Cerebellar nuclear complex (tissue), 1 donor: Measurements from ENCODE around the gene ERLEC1.
"Not testable (repeated sequence)": the region's sequence is repeated elsewhere in the genome, so short reads cannot be mapped to it uniquely, and the experiment has no call there.

Source experiments
- DNase-seq, 2 experiments: peaks; one replicate each; lab custom pipeline; 2025; lab: John Stamatoyannopoulos, UW

ERLEC1 gene

DNA sequence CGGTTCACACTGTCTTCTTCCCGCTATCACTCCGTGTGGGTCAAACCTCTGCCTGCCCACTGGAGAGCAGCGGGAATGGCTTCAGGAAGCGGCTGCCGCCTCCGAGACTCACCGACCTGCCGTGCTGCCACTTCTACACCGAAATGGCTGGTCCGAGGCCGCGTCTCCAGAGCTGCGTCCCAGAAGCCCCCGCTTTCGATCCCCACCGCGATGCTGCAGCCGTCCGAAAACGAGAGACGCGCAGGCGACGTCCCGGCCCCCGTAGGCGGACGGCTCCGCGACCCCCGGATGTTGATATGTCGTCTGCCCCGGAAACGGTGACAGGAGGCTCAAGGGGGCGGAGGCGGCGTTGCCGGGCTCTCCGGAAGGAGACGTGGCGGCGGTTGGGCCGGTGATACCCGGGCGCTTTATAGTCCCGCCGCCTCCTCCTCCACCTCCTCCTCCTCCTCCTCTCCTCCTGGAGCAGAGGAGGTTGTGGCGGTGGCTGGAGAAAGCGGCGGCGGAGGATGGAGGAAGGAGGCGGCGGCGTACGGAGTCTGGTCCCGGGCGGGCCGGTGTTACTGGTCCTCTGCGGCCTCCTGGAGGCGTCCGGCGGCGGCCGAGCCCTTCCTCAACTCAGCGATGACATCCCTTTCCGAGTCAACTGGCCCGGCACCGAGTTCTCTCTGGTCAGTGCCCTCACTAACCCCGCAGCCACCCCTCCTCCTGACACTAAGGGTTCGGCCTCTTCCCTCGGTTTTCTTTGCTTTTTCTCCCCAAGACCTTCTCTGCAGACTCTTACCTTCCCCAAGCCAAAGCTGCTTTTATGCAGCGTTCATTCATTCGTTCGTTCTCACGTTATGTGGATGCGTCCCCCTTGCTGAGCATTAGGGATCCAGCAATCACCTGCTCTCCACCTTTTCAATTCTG lies at the start of gene ERLEC1, which contains the start of gene ASB3:
ERLEC1 (plus strand) TSS at position 340 of the 909 bp plus-strand sequence; CDS start at position 507, 167 bp downstream.
ASB3 (minus strand) TSS at position 249 of the 909 bp plus-strand sequence. CDS start 21,381 bp downstream, outside the sequence.
- peak in 1 of 2 experiments; percentile 54 for DNase-seq

GRCh38 chr2:53737091-53737490 lies 49.8 kb upstream of the ERLEC1 start:
- DNase-seq: no peak

DNA sequence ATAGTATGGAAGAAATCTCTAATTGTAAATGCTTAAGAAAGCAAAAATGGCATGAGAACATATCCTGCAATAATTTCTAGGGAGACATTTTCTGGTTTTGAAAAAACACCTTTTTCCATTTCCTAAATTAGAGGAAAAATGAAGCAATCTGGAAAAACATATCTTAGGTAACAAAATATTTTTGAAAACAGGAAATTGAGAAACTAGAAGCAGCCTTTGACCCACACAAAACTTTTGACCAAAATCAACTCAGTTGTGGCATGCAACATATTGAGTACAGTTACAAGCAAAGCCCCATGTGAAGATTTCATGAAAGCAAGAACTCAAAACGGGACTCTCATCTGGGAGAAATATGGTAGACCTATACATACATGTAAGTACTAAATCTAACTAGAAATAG lies 47.8 kb upstream of the ERLEC1 start:
- DNase-seq: no peak

GRCh38 chr2:53740170-53740569 lies 46.7 kb upstream of the ERLEC1 start:
- no peak for DNase-seq

DNA sequence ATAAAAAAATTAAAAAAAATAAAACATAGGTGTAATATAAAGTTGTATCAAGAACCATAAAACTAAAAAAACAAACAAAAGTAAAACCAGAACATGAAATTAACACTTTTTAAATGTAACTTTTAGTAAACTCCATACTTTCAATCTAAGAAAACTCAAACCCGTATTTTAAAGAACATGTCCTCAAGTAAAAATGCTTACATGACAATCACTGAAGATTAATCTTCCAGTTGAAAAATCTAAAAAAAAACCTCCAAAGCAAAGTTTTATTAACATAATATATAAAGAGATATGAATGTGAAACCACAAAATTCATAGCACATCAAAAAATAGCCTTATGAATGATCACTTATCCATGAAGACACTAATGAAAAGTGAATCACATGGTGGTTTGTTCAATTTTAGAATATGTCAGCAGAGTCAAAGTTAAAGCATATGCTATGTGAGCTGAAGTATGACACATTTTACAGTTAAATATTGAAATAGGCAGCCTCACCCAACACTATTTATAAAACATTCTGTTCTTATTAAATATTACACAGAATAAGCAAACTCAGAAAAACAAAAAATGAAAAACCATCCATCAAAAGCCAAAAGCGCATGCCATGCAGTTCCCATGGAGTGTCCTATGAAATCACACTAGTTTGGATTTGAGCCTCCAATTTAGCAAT lies 42.3 kb upstream of the ERLEC1 start:
- no peak for DNase-seq

GRCh38 chr2:53750041-53750768 lies 36.6 kb upstream of the ERLEC1 start:
- DNase-seq: no peak

DNA sequence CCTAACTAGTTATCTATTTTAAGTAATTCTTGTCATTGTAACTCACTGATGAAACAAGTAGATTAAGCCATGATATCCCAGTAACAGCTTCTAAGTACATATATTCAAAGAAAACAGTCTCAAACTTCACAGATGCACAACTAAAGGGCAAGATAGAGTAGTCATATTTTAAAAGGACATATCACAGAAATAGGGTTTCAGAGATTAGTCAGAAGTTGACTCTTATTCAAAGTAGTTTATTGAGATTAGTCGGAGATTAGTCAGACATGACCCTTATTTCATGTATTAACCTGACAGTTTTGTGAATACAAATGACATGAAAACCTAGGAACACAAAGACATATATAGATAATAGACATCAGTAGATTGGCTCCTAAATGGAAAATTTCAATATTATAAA lies 35.1 kb upstream of the ERLEC1 start:
- no peak for DNase-seq

DNA sequence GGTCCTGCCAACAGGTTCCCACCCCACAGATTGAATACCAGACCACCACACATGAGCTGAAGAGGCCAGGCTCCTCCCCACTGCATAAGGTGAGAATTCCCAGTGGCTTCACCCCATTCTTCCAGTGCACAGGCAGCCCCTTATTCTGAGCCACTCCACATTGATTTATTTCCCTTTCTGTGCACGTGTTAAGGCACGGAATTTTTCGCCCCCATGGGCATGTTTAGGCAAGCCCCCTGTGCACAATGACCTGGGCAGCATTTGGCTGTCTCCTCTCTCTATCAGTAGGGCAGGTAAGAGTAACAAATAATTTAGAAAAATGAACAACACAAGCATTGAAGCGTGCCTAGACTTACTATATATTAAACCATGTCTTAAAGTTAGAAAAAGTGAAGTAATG lies 34.5 kb upstream of the ERLEC1 start:
- DNase-seq: no peak

DNA sequence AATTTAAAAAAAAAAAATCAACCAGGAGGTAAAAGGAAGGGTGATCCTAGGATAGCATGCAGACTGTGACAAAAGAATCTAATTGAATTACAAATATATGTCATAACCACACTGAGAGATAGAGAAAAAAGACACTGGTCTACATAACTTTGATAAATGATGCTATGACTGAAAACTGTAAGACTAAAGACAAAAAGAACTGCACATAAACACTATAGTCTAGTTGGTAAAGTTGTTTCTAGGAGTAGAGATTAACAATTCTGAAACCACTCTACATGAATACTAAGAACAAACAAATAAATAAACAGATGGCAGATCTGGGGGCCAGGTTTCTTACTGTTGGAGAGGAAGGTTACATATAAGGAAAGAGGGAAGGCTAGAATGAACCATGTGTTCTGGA lies 33.8 kb upstream of the ERLEC1 start:
- DNase-seq: no peak

DNA sequence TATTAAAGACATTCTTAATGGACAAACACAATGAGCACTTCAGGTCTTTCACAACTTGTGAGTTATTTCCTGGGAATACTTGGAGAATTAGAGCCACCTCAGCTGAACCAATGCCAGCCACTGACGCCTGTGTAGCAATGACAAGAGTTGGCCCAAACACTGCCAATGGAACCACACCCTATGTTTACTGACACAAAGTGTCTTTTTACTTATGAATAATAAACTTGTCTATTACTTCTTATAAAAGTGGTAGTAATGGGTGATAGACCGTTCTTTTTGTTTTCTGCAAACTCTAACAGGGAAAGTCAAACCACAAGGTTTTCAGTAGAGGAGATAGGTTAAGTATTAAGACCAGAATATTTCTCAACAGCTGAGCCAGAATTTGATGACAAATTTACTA lies 31.7 kb upstream of the ERLEC1 start:
- no peak for DNase-seq

DNA sequence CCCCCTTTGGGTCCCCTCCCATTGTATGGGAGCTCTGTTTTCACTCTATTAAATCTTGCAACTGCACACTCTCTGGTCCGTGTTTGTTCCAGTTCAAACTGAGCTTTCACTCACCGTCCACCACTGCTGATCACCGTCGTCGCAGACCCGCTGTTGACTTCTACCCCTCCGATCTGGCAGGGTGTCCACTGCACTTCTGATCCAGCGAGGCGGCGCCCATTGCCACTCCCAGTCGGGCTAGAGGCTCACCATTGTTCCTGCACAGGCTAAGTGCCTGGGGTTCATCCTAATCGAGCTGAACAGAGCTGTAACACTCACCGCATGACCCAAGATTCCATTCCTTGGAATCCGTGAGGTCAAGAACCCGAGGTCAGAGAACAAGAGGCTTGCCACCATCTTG lies 30.2 kb upstream of the ERLEC1 start:
- no peak for DNase-seq

GRCh38 chr2:53757206-53757605 lies 29.6 kb upstream of the ERLEC1 start:
- DNase-seq: not testable (repeated sequence)

DNA sequence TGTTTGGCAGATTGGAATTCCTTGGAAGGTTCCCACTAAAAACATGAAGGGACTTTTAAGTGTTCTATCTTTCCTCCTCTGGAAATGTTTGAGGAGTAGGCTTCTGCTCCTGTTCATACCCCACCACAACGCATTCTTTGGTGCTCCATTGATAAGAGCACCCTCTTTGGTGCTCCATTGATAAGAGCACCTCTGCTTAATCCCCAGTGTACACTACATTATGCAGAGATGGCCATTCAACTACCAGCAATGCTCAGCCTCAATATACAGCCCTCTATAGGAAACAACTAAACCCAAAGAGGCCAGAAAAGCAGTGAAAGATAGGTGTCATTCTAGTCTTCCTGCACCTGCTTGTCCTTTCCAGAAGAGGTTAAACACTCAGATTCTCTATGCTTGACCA lies 21.1 kb upstream of the ERLEC1 start:
- no peak for DNase-seq

- peak in 1 of 2 experiments; percentile 78 for DNase-seq
Observed at GRCh38 chr2:53767405-53768241, 19.2 kb upstream of the ERLEC1 start, which contains the start of gene CHAC2. TSS of gene CHAC2 (plus strand) at chr2:53767804. CDS start at chr2:53767887, 83 bp downstream.

DNA sequence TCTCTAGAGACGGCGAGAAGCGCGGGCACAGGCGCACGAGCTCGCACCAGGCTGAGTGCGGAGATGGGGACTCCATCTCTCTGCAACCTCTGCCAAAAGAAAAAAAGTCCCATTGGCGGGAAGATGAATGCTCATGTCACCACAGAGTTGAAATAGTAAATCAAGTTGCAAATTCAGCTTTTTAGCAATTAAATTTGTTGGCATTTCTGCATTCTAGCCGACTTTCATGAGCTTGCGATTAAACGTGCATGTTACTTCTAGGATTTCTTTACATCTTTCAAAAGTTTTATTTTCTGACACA lies 18.7 kb upstream of the ERLEC1 start:
- DNase-seq: no peak

DNA sequence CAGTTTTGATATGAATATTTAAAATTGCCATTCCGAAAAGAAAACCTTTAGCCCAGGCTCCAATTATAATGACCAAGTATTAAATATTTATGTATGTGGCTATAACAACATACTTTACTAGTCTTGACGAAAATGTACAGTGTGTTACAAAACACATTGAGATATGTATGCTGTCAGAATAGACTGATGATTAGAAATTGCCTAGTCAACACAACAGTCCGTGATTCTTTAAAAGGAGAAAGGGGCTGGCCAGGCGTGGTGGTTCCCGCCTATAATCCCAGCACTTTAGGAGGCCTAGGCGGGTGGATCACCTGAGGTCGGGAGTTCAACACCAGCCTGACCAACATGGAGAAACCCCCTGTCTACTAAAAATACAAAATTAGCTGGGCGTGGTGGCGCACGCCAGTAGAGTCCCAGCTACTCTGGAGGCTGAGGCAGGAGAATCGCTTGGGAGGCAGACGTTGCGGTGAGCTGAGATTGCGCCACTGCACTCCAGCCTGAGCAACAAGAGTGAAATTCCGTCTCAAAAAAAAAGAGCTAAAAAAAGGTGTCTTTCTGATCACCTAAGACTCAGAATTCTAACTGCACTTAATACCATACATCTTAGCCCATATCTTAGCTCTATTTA lies 17.4 kb upstream of the ERLEC1 start:
- DNase-seq: no peak

DNA sequence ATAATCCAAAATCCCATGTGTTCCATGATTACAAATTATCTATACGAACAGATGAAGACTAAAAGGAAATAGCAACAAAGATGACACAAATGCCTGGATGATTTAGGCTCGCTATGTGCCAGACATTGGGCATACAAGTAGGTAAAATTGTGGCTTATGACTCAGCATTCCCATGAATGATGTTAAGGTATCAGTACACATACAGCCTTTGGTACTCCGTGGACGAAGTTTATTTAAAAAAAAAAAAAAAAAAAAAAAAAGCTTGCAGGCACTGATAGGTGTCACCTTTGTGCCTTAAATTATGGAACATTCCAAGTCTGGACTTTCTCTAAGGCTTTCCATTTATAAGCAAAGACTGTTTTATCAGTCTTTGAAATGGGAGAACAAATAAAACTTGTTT lies 16.6 kb upstream of the ERLEC1 start:
- no peak for DNase-seq

- no peak for DNase-seq
Observed at GRCh38 chr2:53777134-53777533, 9.7 kb upstream of the ERLEC1 start.

DNA sequence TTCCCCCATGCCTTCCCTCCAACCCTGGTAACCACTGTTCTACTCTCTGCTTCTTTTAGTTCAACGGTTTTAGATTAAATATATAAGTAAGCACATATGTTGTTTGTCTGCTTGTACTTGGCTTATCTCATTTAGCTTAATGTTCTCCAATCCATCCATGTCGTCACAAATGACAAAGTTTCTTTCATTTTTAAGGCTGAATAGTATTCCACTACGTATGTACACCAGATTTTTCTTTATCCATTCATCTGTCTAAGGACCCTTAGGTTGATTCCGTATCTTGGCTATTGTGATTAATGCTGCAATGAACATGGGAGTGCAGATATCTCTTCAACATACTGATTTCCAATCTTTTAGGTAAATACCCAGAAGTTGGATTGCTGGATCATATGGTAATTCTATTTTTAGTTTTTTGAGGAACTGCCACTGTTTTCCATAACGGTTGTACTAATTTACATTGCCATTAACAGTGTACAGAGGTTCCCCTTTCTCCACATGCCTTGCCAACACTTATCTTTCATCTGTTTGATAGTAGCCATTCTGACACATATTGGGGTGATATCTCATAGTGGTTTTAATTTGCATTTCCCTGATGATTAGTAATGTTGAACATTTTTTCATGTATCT lies 8.2 kb upstream of the ERLEC1 start:
- no peak for DNase-seq

GRCh38 chr2:53780056-53780455 lies 6.8 kb upstream of the ERLEC1 start:
- DNase-seq: no peak

GRCh38 chr2:53782676-53783075 lies 4.2 kb upstream of the ERLEC1 start:
- no peak for DNase-seq
